RWPE2 (cell line): ENCODE results near the gene LIMCH1.

Experiments
- ATAC-seq: fragments of 200-7000 bp; cut with Tn5 transposase; 3 replicates; pipeline ENCODE4 v1.9.1; 2021; ENCODE audit warnings: low read depth
- DNase-seq: peaks from one replicate; pipeline ENCODE4 v3.0.0-alpha.2; 2020; ENCODE audit warnings: low spot score
- H3K27ac ChIP-seq: fragments of 450-650 bp; 2 replicates; pipeline ENCODE4 v1.5.1; 2017; ENCODE audit warnings: mild to moderate bottlenecking; ENCODE audit not compliant: poor library complexity, severe bottlenecking
- H3K27me3 ChIP-seq: fragments of 250-450 bp; sonication (Bioruptor Pico); 2 replicates; pipeline ENCODE4 v1.5.1; 2021; ENCODE audit warnings: mild to moderate bottlenecking, moderate library complexity; ENCODE audit not compliant: insufficient read depth, poor library complexity, severe bottlenecking
- H3K36me3 ChIP-seq: fragments of 250-450 bp; sonication (Bioruptor Pico); 2 replicates; pipeline ENCODE4 v1.5.1; 2020; ENCODE audit warnings: low read depth, mild to moderate bottlenecking, moderate library complexity
- H3K4me1 ChIP-seq: fragments of 250-450 bp; sonication (Bioruptor Pico); 2 replicates; pipeline ENCODE4 v1.5.1; 2021; ENCODE audit warnings: mild to moderate bottlenecking, moderate library complexity; ENCODE audit not compliant: insufficient read depth, poor library complexity, severe bottlenecking
- H3K4me3 ChIP-seq: fragments of 250-450 bp; sonication (Bioruptor Pico); 2 replicates; pipeline ENCODE4 v1.5.1; 2021; ENCODE audit warnings: mild to moderate bottlenecking, moderate library complexity; ENCODE audit not compliant: severe bottlenecking
- H3K9me3 ChIP-seq: fragments of 250-450 bp; sonication (Bioruptor Pico); 2 replicates; pipeline ENCODE4 v1.5.1; 2021; ENCODE audit warnings: mild to moderate bottlenecking, moderate library complexity; ENCODE audit not compliant: severe bottlenecking
- CTCF ChIP-seq: fragments of 450-650 bp; IDR thresholded peaks from one replicate; pipeline ENCODE4 v1.5.1; 2017; ENCODE audit warnings: mild to moderate bottlenecking, moderate library complexity; ENCODE audit not compliant: poor library complexity, severe bottlenecking

Gene LIMCH1

DNA sequence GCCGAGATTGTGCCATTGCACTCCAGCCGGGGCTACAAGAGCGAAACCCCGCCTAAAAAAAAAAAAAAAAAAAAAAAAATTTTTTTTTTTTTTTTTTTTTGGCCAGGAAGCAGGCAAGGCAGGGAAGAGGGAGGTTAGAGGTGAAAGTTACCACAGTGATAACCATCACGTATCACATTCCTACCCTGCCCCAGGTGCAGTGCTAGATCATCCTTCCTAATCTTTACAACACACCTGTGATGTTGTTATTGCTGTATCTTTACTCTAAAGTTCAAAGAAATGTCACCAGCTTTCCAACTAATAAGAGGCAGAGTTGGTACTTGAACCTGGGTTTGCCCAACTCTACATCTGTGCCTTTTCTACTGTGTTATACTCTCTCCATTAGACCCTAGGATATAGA, 7.2 kb upstream of the LIMCH1 start:
- ATAC-seq (no peak), DNase-seq (no peak)
- no peaks in the 10 kb centered on the region for H3K27me3 ChIP-seq
- TF ChIP-seq CTCF, result no peak
- H3K4me3 ChIP-seq, result no peak overlapping the region
- H3K36me3 ChIP-seq, result no peaks in the 10 kb centered on the region
- H3K27ac ChIP-seq, result no peak overlapping the region
- peaks cover 20% of the 10 kb centered on the region for H3K4me1 ChIP-seq
- H3K9me3 ChIP-seq, result no peaks in the 10 kb centered on the region

- H3K9me3 ChIP-seq, result no peaks in the 10 kb centered on the region
Measured at GRCh38 chr4:41532336-41532735, 5.6 kb upstream of the LIMCH1 start.

DNA sequence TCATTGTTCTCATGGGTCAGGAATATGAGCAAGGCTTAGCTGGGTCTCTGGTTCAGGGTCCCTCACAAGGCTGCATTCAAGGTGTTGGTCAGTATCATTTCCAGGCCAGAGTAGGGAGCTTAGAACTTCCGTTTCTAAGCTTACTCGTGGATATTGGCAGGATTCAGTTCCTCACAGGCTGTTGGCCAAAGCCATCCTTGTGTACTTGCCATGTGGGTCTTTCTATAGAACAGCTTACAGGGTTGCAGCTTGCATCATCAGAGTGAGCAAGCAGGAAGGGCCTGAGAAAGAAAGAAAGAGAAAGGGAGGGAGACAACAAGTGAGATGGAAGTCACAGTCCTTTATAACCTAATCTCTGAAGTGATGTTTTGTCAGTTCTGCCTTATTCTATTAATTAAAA, 5.1 kb upstream of the LIMCH1 start:
- DNase-seq (no peak), ATAC-seq (no peak)
- H3K4me3 ChIP-seq, result no peak overlapping the region
- H3K36me3 ChIP-seq, result no peaks in the 10 kb centered on the region
- H3K27me3 ChIP-seq, result no peaks in the 10 kb centered on the region
- no peak for TF ChIP-seq CTCF
- peaks cover 30% of the 10 kb centered on the region for H3K4me1 ChIP-seq
- H3K27ac ChIP-seq, result no peak overlapping the region
- no peaks in the 10 kb centered on the region for H3K9me3 ChIP-seq

More at GRCh38 chr4:41532336-41532735, 5.6 kb upstream of the LIMCH1 start:
- Histone ChIP-seq H3K4me1 (peaks cover 26% of the 10 kb centered on the region), H3K27ac (no peak overlapping the region), H3K27me3 (no peaks in the 10 kb centered on the region), H3K36me3 (no peaks in the 10 kb centered on the region), H3K4me3 (no peak overlapping the region)
- TF ChIP-seq CTCF, result no peak
- DNase-seq, result no peak
- no peak for ATAC-seq

DNA sequence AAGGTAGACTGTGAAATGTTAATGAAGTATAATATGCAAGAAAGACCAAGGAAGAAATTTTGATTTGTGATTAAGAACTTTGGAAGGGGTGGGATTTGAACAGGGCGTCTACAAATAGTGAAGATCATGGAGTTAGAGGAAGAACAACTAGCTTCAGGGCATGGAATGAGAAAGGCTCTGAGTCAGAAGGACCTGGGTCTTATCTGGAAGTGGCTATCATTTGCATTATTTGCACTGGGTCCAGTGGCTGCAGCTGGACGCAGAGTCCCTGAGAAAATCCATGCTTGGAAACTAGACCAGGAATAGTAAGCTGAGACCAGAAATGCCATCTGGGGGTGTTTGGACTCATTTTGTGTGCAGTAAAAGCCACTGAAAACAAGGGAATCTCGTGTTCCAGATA, 4.3 kb upstream of the LIMCH1 start:
- no peak for DNase-seq
- ATAC-seq, result no peak
- Histone ChIP-seq H3K4me3 (no peak overlapping the region), H3K27me3 (no peaks in the 10 kb centered on the region), H3K9me3 (no peaks in the 10 kb centered on the region), H3K27ac (no peak overlapping the region), H3K4me1 (peaks cover 38% of the 10 kb centered on the region), H3K36me3 (no peaks in the 10 kb centered on the region)
- TF ChIP-seq CTCF, result no peak

- Histone ChIP-seq H3K36me3 (peaks cover under 1% of the 10 kb centered on the region; the same call in 1 of the 2 replicates), H3K27ac (peak overlapping the region; percentile 15), H3K27me3 (no peaks in the 10 kb centered on the region), H3K4me3 (no peak overlapping the region), H3K4me1 (peaks cover 46% of the 10 kb centered on the region), H3K9me3 (no peaks in the 10 kb centered on the region)
- DNase-seq (no peak), ATAC-seq (no peak)
- TF ChIP-seq CTCF, result no peak
Measured at GRCh38 chr4:41534404-41534803, 3.6 kb upstream of the LIMCH1 start.
